ENCODE results near the gene TNIK. TPM values are rescaled to one million over a fixed set of nuclear protein-coding genes. Genes with fewer than 3 reads are reported as not detected.

The TNIK gene
- polyA plus RNA-seq, 1 donor from 2014 or later, result 19.3 TPM

DNA sequence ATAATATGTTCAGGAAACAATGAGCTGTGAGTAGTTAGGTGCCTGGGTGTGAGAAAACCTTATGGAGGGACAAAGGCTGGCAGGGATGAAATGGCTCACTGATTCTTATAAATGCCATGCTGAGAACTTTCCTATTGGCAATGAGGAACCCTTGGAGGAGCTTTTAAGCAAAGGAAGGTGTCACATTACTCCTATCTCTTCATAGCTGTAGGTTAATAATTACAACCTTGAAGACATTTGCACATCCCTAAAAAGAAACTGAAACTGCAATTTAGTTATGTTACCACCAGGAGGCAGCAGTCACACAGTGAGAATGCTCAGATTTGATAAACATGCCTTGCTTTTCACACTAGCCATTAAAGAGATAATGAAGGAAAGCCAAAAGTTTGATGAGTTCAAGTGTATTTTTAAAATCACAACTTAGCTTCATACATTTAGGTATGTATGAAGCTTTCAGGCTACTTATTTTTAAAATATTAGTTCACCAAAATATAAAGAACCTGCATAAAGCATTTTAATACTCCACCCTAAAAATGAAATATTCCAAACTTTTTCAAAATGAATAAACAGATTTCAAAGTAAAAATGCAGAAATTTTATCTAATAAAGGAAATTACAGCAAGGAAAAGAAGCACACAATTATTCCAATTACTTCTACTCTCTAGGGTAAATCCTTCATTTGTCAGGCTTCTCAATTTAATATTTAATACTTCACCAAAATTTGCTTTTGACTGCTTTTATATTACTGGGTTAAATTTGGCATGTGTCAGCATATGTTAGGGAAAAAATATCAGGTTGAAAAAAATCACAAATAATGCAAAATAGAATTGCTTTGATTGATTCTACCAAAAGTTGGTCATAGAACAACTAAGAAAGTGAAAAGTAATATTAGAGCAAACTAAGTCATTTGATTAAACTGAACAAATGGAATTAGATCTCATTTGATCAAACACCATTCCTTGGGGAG lies 296.8 kb downstream of the TNIK start:
- Histone ChIP-seq H3K9me2 (ENCODE audit: insufficient read depth, low read length) (no peaks in the 10 kb centered on the region), H3K79me2 (replicated peaks; ENCODE audit: insufficient read depth, low read length) (no peaks in the 10 kb centered on the region), H2AFZ (ENCODE audit: low read depth, low read length) (no peak overlapping the region), H3K4me3 (ENCODE audit: low read length) (no peak overlapping the region), H3F3A (ENCODE audit: insufficient read depth, low read length, poor library complexity, severe bottlenecking) (no peaks in the 10 kb centered on the region), H3K9ac (ENCODE audit: low read length) (no peak overlapping the region), H3K9me3 (ENCODE audit: low read length) (peaks cover 5% of the 10 kb centered on the region), H3K27me3 (ENCODE audit: insufficient read depth, low read depth, low read length) (no peaks in the 10 kb centered on the region), H3K36me3 (ENCODE audit: insufficient read depth, low read length) (peaks cover 9% of the 10 kb centered on the region), H3K4me2 (ENCODE audit: low read length) (no peak overlapping the region), H3K27ac (ENCODE audit: low read length) (no peak overlapping the region), H4K20me1 (ENCODE audit: insufficient read depth) (no peaks in the 10 kb centered on the region)
- peak; percentile 47 for TF ChIP-seq RAD21 (conservative IDR thresholded peaks at IDR 0.05)
- peak; percentile 43 for TF ChIP-seq SMC3 (conservative IDR thresholded peaks at IDR 0.05; ENCODE audit: poor library complexity)
- TF ChIP-seq, protein P1, sequence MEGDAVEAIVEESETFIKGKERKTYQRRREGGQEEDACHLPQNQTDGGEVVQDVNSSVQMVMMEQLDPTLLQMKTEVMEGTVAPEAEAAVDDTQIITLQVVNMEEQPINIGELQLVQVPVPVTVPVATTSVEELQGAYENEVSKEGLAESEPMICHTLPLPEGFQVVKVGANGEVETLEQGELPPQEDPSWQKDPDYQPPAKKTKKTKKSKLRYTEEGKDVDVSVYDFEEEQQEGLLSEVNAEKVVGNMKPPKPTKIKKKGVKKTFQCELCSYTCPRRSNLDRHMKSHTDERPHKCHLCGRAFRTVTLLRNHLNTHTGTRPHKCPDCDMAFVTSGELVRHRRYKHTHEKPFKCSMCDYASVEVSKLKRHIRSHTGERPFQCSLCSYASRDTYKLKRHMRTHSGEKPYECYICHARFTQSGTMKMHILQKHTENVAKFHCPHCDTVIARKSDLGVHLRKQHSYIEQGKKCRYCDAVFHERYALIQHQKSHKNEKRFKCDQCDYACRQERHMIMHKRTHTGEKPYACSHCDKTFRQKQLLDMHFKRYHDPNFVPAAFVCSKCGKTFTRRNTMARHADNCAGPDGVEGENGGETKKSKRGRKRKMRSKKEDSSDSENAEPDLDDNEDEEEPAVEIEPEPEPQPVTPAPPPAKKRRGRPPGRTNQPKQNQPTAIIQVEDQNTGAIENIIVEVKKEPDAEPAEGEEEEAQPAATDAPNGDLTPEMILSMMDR (IDR thresholded peaks at IDR 0.05; ENCODE audit: poor library complexity, severe bottlenecking), result peak; percentile 55
- no peak for TF ChIP-seq TAF1 (IDR thresholded peaks at IDR 0.05; ENCODE audit: low read depth)

DNA sequence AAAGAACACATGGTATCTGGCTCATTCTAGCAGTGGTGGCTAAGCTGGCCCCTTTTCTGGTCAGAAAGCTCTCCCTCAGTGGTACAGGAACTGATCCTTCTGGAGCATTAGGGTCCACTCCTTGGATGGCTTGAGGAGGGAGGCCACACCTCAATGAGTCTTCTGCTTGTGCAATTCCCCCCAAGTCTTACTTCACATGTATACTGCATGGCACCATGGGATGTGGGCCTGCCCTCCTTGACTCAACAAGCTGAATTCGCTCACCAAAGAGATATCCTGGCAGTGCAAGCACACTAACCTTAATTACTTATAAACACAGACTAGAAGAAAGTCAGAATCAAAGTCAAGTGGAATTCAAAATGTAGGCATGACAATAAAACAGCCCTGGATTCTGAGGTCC lies 299.9 kb downstream of the TNIK start:
- H3K27me3 ChIP-seq (ENCODE audit: insufficient read depth, low read depth, low read length), result no peaks in the 10 kb centered on the region
- TF ChIP-seq SMC3 (conservative IDR thresholded peaks at IDR 0.05; ENCODE audit: poor library complexity) (no peak), EP300 (conservative IDR thresholded peaks at IDR 0.05; ENCODE audit: poor library complexity, severe bottlenecking) (no peak), TAF1 (IDR thresholded peaks at IDR 0.05; ENCODE audit: low read depth) (no peak), RAD21 (conservative IDR thresholded peaks at IDR 0.05) (no peak), EZH2 (IDR thresholded peaks at IDR 0.05; ENCODE audit: borderline replicate concordance, insufficient read depth, low read length, poor library complexity, severe bottlenecking) (no peak), MXI1 (conservative IDR thresholded peaks at IDR 0.05; ENCODE audit: poor library complexity, severe bottlenecking) (no peak), POLR2AphosphoS5 (IDR thresholded peaks at IDR 0.05) (no peak)
- TF ChIP-seq, protein P1 (IDR thresholded peaks at IDR 0.05; ENCODE audit: poor library complexity, severe bottlenecking), result no peak
- TF ChIP-seq, protein P2, sequence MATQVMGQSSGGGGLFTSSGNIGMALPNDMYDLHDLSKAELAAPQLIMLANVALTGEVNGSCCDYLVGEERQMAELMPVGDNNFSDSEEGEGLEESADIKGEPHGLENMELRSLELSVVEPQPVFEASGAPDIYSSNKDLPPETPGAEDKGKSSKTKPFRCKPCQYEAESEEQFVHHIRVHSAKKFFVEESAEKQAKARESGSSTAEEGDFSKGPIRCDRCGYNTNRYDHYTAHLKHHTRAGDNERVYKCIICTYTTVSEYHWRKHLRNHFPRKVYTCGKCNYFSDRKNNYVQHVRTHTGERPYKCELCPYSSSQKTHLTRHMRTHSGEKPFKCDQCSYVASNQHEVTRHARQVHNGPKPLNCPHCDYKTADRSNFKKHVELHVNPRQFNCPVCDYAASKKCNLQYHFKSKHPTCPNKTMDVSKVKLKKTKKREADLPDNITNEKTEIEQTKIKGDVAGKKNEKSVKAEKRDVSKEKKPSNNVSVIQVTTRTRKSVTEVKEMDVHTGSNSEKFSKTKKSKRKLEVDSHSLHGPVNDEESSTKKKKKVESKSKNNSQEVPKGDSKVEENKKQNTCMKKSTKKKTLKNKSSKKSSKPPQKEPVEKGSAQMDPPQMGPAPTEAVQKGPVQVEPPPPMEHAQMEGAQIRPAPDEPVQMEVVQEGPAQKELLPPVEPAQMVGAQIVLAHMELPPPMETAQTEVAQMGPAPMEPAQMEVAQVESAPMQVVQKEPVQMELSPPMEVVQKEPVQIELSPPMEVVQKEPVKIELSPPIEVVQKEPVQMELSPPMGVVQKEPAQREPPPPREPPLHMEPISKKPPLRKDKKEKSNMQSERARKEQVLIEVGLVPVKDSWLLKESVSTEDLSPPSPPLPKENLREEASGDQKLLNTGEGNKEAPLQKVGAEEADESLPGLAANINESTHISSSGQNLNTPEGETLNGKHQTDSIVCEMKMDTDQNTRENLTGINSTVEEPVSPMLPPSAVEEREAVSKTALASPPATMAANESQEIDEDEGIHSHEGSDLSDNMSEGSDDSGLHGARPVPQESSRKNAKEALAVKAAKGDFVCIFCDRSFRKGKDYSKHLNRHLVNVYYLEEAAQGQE (IDR thresholded peaks at IDR 0.05; ENCODE audit: borderline replicate concordance), result no peak
- peaks cover 7% of the 10 kb centered on the region for H3K36me3 ChIP-seq (ENCODE audit: insufficient read depth, low read length)
- no peaks in the 10 kb centered on the region for H3K9me2 ChIP-seq (ENCODE audit: insufficient read depth, low read length)
- no peaks in the 10 kb centered on the region for H4K20me1 ChIP-seq (ENCODE audit: insufficient read depth)
- H3K4me3 ChIP-seq (ENCODE audit: low read length), result no peak overlapping the region
- H3K9me3 ChIP-seq (ENCODE audit: low read length), result peaks cover 5% of the 10 kb centered on the region
- no peak overlapping the region for H3K4me2 ChIP-seq (ENCODE audit: low read length)
- no peak overlapping the region for H3K27ac ChIP-seq (ENCODE audit: low read length)
- H3K79me2 ChIP-seq (replicated peaks; ENCODE audit: insufficient read depth, low read length), result no peaks in the 10 kb centered on the region
- H3K9ac ChIP-seq (ENCODE audit: low read length), result no peak overlapping the region
- H3F3A ChIP-seq (ENCODE audit: insufficient read depth, low read length, poor library complexity, severe bottlenecking), result no peaks in the 10 kb centered on the region
- no peak overlapping the region for H2AFZ ChIP-seq (ENCODE audit: low read depth, low read length)
